ENCODE measurements around the gene BRD9.

The BRD9 gene

GRCh38 chr5:870956-871355, 21.6 kb downstream of the BRD9 start:
- no peak for TF ChIP-seq CTCF (IDR thresholded peaks at IDR 0.05; ENCODE audit: unreplicated experiment in 3 of 3)
- Mint-ChIP-seq H3K4me1 (no peaks in the 10 kb centered on the region), H3K4me3 (no peak overlapping the region), H3K27me3 (ENCODE audit: low read depth) (no peaks in the 10 kb centered on the region), H3K36me3 (ENCODE audit: low read depth) (peaks cover 88% of the 10 kb centered on the region), H3K9me3 (no peaks in the 10 kb centered on the region), H3K27ac (no peak overlapping the region)

- no peak overlapping the region for H3K27ac Mint-ChIP-seq
- no peak overlapping the region for H3K4me3 Mint-ChIP-seq
- no peak for TF ChIP-seq CTCF (IDR thresholded peaks at IDR 0.05; ENCODE audit: unreplicated experiment in 3 of 3)
- no peaks in the 10 kb centered on the region for H3K4me1 Mint-ChIP-seq
- no peaks in the 10 kb centered on the region for H3K9me3 Mint-ChIP-seq
- H3K36me3 Mint-ChIP-seq (ENCODE audit: low read depth) = peaks cover 80% of the 10 kb centered on the region
- H3K27me3 Mint-ChIP-seq (ENCODE audit: low read depth) = no peaks in the 10 kb centered on the region
Observed at GRCh38 chr5:868428-869135, 24.0 kb downstream of the BRD9 start.

GRCh38 chr5:867300-867870, 25.2 kb downstream of the BRD9 start:
- Mint-ChIP-seq H3K9me3 (no peaks in the 10 kb centered on the region), H3K36me3 (ENCODE audit: low read depth) (peaks cover 73% of the 10 kb centered on the region), H3K4me3 (no peak overlapping the region), H3K27me3 (ENCODE audit: low read depth) (no peaks in the 10 kb centered on the region), H3K27ac (peak overlapping the region in 1 of 3 experiments; percentile 78), H3K4me1 (no peaks in the 10 kb centered on the region)
- no peak for TF ChIP-seq CTCF (IDR thresholded peaks at IDR 0.05; ENCODE audit: unreplicated experiment in 3 of 3)

GRCh38 chr5:865771-866170, 26.8 kb downstream of the BRD9 start:
- H3K9me3 Mint-ChIP-seq = no peaks in the 10 kb centered on the region
- no peaks in the 10 kb centered on the region for H3K4me1 Mint-ChIP-seq
- TF ChIP-seq CTCF (IDR thresholded peaks at IDR 0.05; ENCODE audit: unreplicated experiment in 3 of 3) = no peak
- H3K36me3 Mint-ChIP-seq (ENCODE audit: low read depth) = peaks cover 58% of the 10 kb centered on the region
- no peak overlapping the region for H3K4me3 Mint-ChIP-seq
- no peaks in the 10 kb centered on the region for H3K27me3 Mint-ChIP-seq (ENCODE audit: low read depth)
- H3K27ac Mint-ChIP-seq = no peak overlapping the region

GRCh38 chr5:865168-865521, 27.5 kb downstream of the BRD9 start:
- H3K27ac Mint-ChIP-seq = no peak overlapping the region
- H3K9me3 Mint-ChIP-seq = no peaks in the 10 kb centered on the region
- peaks cover 52% of the 10 kb centered on the region for H3K36me3 Mint-ChIP-seq (ENCODE audit: low read depth)
- H3K27me3 Mint-ChIP-seq (ENCODE audit: low read depth) = no peaks in the 10 kb centered on the region
- H3K4me1 Mint-ChIP-seq = no peaks in the 10 kb centered on the region
- TF ChIP-seq CTCF (IDR thresholded peaks at IDR 0.05; ENCODE audit: unreplicated experiment in 3 of 3) = no peak
- H3K4me3 Mint-ChIP-seq = no peak overlapping the region
